HG03439 (cell line): ENCODE measurements around the gene DENND4B.
"Not testable (repeated sequence)": the region's sequence is repeated elsewhere in the genome, so short reads cannot be mapped to it uniquely, and the experiment has no call there.

Source experiments
- ATAC-seq: cut with Tn5 transposase; IDR thresholded peaks from one replicate; pipeline ENCODE4 v1.9.1; 2021; ENCODE audit warnings: mild to moderate bottlenecking, moderate library complexity; ENCODE audit not compliant: unreplicated experiment

DENND4B gene, protein sequence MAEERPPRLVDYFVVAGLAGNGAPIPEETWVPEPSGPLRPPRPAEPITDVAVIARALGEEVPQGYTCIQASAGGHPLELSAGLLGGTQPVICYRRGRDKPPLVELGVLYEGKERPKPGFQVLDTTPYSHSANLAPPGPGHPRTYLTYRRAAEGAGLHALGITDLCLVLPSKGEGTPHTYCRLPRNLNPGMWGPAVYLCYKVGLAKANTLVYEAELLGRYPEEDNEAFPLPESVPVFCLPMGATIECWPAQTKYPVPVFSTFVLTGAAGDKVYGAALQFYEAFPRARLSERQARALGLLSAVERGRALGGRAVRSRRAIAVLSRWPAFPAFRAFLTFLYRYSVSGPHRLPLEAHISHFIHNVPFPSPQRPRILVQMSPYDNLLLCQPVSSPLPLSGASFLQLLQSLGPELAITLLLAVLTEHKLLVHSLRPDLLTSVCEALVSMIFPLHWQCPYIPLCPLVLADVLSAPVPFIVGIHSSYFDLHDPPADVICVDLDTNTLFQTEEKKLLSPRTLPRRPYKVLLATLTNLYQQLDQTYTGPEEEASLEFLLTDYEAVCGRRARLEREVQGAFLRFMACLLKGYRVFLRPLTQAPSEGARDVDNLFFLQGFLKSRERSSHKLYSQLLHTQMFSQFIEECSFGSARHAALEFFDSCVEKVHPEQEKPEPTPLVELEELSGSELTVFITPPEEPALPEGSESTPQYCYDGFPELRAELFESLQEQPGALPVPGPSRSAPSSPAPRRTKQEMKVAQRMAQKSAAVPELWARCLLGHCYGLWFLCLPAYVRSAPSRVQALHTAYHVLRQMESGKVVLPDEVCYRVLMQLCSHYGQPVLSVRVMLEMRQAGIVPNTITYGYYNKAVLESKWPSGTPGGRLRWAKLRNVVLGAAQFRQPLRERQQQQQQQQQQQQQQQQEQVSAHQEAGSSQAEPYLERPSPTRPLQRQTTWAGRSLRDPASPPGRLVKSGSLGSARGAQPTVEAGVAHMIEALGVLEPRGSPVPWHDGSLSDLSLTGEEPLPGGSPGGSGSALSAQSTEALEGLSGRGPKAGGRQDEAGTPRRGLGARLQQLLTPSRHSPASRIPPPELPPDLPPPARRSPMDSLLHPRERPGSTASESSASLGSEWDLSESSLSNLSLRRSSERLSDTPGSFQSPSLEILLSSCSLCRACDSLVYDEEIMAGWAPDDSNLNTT (N-terminal part only)

GRCh38 chr1:153946622-153947241 lies at the start of gene DENND4B:
TSS of gene DENND4B (minus strand) at chr1:153946718. CDS start at chr1:153944374, 2,344 bp downstream.
- ATAC-seq: peak; percentile 62

DNA sequence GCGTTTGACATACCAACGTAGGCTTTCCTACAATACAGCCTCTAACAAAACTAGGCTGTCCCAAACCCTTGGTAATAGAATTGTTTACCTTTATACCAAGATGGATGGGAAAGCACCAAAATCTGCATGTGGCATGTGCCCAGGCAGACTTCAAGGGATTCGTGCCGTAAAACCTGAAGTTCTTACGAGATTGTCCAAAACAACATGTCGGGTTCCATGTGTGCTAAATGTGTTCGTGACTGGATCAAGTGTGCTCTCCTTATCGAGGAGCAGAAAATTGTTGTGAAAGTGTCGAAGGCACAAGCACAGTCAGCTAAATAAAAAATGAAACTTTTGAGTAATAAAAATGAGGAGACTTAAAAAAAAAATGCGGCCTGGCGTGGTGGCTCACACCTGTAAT lies 49.1 kb upstream of the DENND4B start:
- ATAC-seq: no peak

GRCh38 chr1:153995202-153995601 lies 48.7 kb upstream of the DENND4B start:
- ATAC-seq: no peak

DNA sequence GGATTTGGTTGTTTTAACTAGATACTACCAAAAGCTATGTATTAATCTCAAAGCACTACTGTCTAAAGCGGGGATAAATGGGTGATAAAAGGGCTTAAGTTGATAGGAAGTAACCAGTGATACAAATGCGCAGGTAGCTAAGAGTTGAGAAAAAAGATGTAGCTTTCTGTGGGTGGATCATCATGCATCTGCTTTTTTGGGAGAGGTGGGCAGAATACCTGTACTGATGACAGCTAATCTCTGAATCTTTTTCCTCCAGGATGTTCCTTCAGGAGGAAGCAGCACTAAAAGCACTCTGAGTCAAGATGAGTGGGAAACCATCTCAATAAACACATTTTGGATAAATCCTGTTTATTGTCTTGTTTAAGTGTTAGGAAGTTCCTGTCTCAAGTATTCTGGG lies 45.3 kb upstream of the DENND4B start:
- no peak for ATAC-seq

DNA sequence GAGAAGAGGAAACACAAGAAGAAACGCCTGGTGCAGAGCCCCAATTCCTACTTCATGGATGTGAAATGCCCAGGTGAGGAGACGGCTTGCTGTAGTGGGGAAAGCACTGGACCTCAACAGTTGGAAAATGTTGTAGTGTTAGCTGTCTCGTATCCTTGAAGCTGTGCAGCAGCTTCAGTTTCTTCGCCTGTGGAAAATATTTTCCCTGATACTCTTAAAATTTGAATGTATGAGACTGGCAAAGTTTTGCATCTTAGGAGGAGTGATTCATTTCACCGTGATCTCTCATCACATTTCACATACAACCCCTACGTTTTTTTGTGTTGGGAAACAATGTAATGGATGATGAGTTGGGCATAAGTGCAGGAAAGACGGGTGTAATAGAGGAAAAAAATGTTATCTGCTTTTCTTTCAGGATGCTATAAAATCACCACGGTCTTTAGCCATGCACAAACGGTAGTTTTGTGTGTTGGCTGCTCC lies 44.7 kb upstream of the DENND4B start:
- ATAC-seq: no peak

- peak; percentile 76 for ATAC-seq
Observed at GRCh38 chr1:153990468-153991150, 44.1 kb upstream of the DENND4B start, which contains the start of gene RPS27. TSS of gene RPS27 (plus strand) at chr1:153990762. CDS start at chr1:153990797, 35 bp downstream.

DNA sequence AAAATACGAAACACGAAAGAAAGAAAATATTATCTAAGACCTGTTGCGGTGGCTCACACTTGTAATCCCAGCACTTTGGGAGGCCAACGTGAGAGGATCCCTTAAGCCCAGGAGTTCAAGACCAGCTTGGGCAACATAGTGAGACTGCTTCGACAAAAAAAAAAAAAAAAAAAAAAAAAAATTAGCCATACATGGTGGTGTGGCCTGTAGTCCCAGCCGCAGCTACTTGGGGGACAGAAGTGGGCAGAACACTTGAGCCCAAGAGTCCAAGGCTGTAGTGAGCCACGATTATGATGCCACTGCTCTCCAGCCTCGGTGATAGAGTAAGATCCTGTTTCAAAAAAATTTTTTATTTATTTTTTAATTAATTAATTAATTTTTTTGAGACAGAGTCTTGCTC lies 41.1 kb upstream of the DENND4B start:
- no peak for ATAC-seq

DNA sequence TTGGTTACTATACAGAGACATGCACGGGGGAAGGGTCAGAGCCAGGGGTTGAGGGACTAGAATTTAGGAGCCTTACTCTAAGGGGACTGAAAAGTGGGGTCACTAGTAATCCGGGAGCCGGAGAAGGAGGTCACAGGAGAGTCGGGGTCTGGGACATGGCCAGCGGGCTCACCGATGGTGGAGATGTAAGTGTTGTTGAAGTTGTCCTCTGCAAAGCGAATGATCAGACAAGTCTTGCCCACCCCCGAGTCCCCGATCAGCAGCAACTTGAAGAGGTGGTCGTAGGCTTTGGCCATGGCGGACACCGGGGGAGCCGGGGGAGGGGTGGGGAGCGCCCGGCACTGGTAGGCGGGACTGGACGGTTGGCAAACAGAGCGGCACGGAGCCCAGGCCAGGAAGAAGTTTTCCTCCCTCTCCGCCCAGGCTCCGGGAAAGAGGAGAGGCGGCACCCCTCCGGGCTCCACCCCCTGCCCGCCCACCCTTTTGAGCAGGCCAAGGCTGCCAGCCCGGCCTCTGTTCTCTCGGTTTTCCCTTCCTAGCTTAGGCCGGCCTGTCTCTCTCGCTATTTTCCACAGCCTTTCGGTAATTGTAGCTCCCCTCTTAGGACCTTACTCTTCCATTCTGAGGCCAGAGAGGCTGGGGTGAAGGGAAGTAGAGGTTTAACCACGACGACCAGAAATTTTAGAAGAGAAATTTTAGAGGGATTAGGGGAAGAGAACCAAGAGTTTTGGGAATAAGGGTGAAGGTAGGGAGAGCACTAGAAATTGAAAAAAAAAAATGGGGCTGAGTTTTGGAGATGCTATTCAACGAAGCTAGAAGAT lies 39.6 kb upstream of the DENND4B start, which contains the start of gene RAB13:
Gene RAB13, minus strand, starts transcription at position 399 of the 821 bp plus-strand sequence. Its CDS starts 103 bp downstream, at position 296.
- no peak for ATAC-seq

- ATAC-seq: no peak
Observed at GRCh38 chr1:153985341-153985912, 38.9 kb upstream of the DENND4B start.

DNA sequence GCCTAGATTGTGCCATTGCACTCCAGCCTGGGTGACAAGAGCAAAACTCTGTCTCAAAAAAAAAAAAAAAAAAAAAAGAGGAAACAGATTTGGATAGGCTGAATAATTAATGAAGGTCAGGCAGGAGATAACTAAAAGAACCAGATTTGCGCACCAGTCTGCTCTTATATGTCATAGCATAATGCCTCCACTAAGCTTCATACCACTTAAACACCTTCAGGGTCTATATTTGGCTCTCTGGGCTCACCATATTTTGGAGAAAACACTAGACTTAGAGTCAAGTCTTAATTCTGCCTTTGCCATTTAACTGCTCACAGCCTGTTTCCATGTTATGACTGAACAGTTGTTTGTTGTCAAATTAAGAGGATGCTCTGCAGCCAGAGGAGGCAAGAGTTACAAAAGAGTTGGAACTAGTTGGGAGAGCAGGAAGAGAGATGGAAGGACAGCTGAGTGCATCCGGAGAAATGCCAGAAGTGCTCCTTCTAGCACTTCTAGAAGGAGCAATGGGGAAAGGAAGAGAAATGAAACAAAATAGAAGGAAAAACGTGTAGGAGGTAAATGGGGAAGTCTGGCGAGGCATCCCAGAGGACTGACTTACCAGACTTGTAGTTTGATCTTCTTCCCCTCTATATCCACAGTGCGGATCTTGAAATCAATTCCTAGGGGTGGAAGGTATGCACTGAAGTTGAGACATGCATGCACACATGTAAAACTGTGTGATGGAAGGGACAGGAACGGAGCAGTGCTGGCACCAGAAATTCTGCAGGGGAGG lies 37.8 kb upstream of the DENND4B start:
- ATAC-seq: no peak

DNA sequence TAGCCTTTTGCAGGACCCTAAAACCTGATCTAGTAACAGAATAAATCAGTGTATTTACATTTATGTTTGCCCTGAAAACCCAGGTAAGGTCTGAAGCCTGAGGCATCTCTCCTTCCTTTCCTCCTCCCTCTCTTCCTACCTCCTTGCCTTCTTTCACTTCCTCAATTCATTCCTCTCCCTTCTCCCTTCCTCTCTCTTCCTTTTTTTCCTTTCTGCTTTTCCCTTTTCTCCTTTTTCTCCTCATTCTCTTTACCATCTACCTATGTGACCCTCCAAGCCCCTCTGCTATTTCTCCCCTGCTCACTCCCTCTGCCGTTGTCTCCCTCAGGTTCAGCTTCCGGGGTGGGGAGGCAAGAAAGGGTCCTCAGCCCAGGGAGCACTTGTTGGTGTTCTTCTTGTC lies 35.2 kb upstream of the DENND4B start:
- ATAC-seq: not testable (repeated sequence)

DNA sequence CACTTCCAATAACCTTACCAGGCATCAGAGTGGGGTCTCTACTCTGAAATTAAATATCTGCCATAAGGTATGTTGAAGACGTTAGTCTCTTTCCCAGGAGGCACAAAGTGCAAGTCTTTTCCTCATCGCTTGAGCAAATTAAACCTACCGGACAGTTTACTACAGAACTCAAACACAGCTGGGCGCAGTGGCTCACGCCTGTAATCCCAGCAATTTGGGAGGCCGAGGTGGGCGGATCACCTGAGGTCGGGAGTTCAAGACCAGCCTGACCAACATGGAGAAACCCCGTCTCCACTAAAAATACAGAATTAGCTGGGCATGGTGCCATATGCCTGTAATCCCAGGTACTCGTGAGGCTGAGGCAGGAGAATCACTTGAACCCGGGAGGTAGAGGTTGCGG lies 32.6 kb upstream of the DENND4B start:
- ATAC-seq: not testable (repeated sequence)

DNA sequence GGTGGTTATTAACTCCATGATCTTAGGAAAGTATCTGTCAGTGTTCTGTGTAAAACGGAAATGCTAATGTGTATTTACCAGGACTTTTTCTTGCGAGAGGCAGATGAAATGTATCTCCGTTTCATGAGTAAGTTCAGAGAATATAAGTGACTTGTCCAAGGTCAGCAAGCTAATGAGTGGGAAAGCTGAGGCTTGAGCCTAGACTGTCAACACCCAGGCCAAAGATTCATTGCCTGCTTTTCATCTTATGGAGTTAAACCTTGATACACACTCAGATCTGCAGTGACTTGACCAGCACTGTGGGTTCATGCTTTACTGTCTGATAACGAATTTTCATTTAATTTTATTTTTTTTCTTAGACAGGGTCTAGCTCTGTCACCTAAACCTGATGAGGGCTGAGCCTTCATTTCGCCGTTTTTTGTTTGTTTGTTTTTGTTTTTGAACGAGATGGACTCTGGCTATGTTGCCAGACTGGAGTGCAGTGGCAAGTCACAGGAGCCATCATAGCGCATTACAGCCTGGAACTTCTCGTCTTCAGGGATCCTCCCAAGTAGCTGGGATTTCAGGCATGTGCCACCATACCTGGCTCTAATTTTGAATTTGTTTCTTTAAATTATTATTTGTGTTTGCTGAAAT lies 31.9 kb upstream of the DENND4B start:
- ATAC-seq: no peak

- peak; percentile 58 for ATAC-seq
Observed at GRCh38 chr1:153977250-153978240, 31.0 kb upstream of the DENND4B start, which contains the start of gene JTB. TSS of gene JTB (minus strand) at chr1:153977674. CDS start at chr1:153977252, 422 bp downstream.

DNA sequence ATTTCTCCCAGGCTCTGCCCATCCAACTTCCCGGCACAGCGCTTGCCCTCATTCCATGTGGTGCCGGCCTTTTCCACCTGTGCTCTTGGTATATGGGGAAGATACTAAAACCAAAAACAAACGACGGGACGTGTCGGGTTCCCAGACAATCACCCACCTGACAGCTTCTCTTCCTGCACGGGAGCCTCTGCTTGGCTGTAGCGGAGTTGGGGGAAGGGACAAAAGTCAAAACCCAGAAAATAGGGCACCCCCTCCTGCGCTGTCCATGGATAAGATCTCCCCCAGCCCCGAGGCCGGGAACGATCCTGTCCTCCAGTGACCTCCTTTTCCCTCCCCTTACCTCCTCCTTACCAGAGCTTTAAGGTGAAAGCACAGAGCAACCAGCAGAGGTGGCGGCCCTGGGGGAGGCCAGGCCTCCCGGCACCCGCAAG lies 30.3 kb upstream of the DENND4B start:
- ATAC-seq: peak; percentile 2

DNA sequence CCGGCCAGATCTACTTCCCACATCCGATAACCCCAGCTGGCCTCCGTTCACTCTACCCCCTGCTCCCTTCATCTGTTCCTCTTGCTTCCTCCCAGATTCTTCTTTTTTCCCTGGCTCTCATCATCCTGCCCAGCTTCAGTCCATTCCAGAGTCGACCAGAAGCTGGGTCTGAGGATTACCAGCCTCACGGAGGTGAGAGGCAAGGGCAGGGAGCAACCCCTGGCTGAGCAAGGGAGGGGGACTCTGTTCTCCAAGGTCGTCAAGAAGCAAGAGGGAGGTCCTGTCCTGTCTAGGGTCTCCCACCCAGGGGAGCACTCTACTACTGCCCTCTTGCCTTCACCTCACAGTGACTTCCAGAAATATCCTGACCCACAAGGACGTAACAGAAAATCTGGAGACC lies 27.0 kb upstream of the DENND4B start:
- no peak for ATAC-seq
